HG02885 (cell line): ENCODE results near the gene IL17F.
A peak's percentile ranks its signal among the peaks of the same experiment; 100 is the strongest.

Experiments
- ATAC-seq: cut with Tn5 transposase; IDR thresholded peaks from one replicate; pipeline ENCODE4 v1.9.1; 2021; ENCODE audit warnings: mild to moderate bottlenecking; ENCODE audit not compliant: unreplicated experiment, poor library complexity

IL17F gene

DNA sequence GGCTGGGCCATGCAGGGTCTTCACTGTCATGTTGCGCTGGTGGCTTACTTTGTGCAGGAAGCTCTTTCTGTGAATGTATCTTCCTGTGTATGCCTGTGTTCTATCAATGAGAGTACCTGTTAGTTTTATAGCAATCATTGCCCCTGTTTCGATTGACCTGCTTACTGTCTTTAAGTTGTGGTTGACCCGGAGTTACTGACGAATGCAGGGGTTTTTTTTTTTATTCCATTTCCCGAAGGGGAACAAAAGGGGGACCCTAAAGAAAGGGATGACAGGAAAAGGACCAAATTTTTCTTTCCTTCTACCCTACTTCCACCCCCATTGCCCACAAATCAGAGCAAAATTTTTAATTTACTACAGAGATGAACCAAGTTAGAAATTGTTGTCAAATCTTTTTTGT, at the start of gene IL17F:
TSS of gene IL17F (minus strand) at position 101 of the 400 bp plus-strand sequence. CDS start at position 30, 71 bp downstream.
- ATAC-seq = no peak

- no peak for ATAC-seq
These were observed 48.8 kb upstream of the IL17F start for GRCh38 chr6:52293067-52293466.

DNA sequence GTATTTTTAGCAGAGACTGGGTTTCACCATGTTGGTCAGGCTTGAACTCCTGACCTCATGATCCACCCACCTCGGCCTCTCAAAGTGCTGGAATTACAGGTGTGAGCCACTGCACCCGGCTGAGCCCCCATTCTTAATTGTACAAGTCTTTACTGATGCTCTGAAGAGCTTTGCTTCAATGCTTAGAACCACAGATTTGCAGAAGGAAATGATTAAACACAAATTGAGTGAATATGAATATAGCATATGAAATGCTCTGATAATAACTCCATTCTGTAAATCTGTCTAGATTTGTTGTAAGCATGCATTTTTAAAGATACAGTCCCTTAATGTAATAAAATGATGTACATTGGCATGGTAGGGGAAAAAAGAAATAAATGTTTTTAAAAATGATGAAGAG, 44.5 kb upstream of the IL17F start:
- ATAC-seq = no peak

- ATAC-seq = no peak
These were observed 43.9 kb upstream of the IL17F start for GRCh38 chr6:52288216-52288615.

- ATAC-seq = no peak
These were observed 42.6 kb upstream of the IL17F start for GRCh38 chr6:52286798-52287432.

DNA sequence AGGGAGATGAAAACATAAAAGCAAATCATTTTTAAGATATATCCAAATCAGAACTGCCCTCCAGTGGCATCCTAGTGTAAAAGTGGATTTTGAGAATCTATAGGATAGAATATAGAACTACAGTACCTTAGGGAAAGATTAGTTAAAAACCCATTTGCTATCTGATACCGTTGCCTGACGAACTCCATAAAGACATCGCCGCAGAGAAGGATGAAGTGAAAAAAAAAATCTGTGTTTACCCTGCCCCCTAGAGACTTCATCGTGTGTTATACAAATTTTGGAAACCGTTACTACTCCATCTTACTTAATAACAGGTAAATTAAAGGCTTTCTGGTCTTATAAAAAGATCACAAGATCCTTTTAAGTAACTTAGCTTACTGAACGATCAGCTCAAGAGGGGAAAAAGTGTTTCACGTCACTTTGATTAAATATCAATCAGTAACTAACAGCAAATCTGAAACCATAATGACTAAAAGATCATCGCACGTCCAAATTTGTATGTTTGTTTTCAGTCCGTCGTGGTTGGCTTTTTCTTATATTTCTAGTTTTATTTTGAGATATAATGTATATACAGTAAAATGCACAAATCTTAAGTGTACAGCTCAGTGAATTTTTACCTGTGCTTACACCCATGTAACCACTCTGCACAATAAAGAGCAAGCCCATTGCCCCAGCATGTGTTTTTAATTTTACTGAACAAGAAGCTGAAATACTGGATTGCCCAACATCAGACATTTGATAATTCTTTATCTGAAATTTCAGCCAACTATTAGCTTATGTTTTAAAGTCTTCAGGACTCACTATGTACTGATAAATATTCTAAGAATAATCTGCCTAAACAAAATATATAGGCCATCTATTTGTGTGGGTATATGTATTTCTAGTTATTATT, 41.1 kb upstream of the IL17F start:
- ATAC-seq = no peak

GRCh38 chr6:52284460-52285176, 40.3 kb upstream of the IL17F start, which contains the start of gene MCM3:
Gene MCM3 (minus strand): TSS chr6:52284742. CDS start chr6:52284674, 68 bp downstream.
- ATAC-seq = peak; percentile 97

DNA sequence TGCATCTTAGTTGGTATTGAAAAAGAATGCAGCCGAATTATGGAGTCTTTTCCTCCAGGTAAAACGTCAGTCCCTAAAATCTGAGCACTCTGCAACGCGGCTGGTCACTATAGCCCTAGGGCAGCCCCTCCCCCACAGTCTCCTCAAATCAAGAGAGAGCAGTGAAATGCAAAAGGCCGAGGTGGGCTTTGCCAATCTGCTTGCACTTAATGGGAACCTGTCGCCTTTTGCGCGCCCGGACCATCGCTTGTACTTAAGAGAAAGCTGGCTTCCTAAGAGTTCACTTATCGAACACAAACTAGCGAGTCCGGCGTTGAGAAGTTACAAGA, 39.8 kb upstream of the IL17F start:
- no peak for ATAC-seq

DNA sequence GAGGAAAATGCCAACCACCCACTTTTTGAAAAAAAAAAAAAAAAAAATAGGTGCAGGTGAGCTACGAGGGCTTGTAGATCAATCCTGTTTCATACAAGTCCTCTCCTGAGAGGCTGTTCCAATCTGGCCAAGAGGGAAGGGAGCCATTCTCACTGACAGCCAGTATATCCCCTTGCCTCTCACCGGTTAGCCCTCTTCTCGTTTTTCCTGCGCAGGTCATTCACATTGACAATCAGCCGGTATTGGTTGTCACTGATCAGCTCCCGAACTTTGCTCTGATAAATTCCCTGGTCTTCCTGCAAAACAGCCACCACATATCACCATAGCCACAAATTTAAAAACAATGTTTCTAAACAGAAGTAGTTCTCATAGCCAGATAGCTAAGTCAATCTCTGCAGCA, 38.8 kb upstream of the IL17F start:
- no peak for ATAC-seq

DNA sequence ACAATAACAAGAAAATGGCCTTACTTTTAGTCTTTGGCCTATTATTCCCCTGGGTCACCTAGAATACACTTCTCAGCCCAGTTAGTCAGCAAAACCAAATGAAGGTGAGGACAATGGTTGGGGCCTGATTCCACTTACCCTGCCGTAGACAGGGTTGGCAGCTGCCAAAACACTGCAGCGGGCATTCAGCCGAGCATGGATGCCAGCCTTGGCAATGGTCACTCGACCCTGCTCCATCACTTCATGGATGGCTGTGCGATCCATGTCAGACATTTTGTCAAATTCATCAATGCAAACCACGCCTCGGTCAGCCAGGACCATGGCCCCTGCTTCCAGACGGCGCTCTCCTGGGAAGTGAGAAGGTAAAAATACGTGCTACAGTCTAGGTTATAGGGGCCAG, 31.8 kb upstream of the IL17F start:
- no peak for ATAC-seq

GRCh38 chr6:52271852-52272460, 27.7 kb upstream of the IL17F start:
- ATAC-seq = no peak

- ATAC-seq = peak; percentile 81
These were observed 19.6 kb upstream of the IL17F start for GRCh38 chr6:52263709-52264540.

DNA sequence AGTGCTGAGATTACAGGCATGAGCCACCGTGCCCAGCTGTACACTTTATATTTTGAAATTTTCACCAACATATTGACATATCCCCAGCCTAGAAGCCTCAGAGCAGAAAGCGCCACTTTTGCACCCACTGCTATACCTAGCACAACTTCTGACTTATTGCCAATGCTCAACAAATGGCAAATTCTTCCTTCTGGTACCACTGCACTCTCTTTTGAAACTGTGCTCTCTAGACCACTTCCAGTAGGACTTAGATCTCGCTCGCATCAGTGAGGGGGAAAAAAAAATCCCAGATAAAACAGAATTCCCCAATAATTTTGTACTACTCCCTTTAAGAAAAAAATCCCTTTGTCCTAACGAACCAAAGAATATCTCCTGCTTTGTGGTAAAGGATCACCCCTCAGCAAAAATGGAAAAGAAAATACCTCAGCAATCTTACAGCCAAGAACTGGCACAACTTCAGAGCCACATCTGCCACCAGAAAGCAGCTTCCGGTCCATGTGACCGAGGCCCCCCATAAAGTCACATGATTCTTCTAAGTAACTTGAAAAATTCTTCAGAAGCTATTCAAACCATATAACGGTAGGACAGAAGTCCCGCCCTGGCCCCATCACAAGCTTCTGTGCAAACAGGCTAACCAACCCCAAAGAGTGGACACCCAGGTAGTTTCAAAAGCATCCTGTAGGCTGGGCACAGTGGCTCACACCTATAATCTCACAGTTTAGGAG, 18.5 kb upstream of the IL17F start:
- no peak for ATAC-seq

- ATAC-seq = no peak
These were observed 16.9 kb upstream of the IL17F start for GRCh38 chr6:52261229-52261628.

DNA sequence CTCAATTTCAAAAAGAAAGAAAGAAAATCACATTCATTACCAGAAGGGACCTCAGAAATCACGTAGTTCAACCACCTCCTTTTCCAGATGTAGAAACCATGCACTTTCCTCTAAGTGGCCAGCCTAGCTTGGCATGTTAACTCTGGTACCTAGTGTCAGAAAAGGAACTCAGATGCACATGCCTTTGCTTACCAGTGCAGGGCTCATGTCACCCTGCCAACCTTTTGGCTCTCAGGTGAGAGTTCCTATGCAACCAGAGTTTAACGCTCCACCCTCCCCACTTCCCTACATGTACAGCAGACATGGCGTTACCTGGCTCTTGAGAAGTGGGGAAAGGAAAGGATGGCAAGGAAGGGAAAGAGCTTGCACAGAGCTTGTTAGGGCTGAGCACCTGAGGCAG, 16.3 kb upstream of the IL17F start:
- no peak for ATAC-seq

GRCh38 chr6:52255434-52255833, 11.1 kb upstream of the IL17F start:
- peak; percentile 18 for ATAC-seq

DNA sequence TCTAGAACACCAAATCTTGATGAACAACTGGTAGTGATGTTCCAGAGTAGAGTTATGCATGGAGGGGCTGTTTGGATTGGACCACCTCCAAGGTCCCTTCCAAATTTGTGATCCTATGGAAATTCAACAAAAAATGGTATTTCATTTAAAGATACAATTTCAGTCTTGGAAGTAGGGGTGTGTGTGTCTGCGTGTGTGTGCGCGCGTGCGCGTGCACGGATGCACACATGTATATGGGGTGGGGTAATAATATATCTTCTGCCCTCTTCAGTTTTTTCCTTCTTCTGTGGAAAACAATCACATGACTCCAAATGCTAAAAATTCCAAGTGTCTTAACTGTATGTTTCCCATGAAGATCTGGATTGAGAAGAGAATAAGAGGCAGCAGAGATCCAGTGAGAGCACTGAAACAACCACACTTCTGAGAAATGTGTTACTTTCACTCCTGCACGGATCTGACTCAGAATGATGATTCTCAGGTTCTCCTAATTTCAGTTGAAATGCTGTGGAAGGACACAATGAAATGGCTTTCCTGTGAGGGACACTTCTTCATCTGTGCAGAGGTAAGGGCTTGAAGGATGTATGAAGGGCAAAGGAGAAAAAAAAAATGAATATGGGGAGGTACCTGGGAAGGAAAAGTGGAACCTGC, 10.6 kb upstream of the IL17F start:
- ATAC-seq = peak; percentile 55

DNA sequence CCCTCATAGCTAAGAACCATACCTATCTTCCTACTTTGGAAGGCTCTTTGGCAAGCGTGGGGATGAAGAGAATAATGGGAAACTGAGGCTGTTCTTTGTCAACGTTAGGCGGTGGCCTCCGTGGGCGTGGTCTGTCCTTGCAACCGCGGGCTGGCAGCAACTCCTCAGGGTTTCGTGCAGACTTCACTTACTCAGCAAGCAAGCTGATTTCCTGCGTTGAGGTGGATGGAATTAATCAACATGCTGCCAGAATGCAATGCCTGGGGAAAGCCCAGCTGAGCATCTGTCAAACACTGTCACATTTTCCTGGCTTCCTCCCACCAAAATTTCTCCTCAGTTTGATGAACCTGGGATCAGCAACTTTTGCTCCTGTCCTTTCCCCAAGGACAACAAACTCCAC, 9.2 kb upstream of the IL17F start:
- no peak for ATAC-seq

- no peak for ATAC-seq
These were observed 6.8 kb upstream of the IL17F start for GRCh38 chr6:52251113-52251512.
